Medulla oblongata (tissue), 1 donor: ENCODE data around the gene BRI3.

Experiments used
- DNase-seq: peaks from one replicate; pipeline ENCODE4 v3.0.0-alpha.2; 2015; ENCODE audit errors: extremely low spot score

The BRI3 gene

GRCh38 chr7:98286701-98287485, 5.4 kb downstream of the BRI3 start:
- no peak for DNase-seq

GRCh38 chr7:98287486-98287959, 6.0 kb downstream of the BRI3 start:
- DNase-seq, result no peak

GRCh38 chr7:98288064-98288823, 6.8 kb downstream of the BRI3 start:
- DNase-seq, result no peak

- no peak for DNase-seq
Observed at GRCh38 chr7:98289333-98289875, 7.9 kb downstream of the BRI3 start.

- no peak for DNase-seq
Observed at GRCh38 chr7:98291717-98292116, 10.2 kb downstream of the BRI3 start.

- no peak for DNase-seq
Observed at GRCh38 chr7:98293265-98293664, 11.8 kb downstream of the BRI3 start.

GRCh38 chr7:98293746-98294145, 12.3 kb downstream of the BRI3 start:
- no peak for DNase-seq

- no peak for DNase-seq
Observed at GRCh38 chr7:98294326-98294725, 12.8 kb downstream of the BRI3 start.

GRCh38 chr7:98294798-98295382, 13.4 kb downstream of the BRI3 start:
- DNase-seq, result no peak

- DNase-seq, result no peak
Observed at GRCh38 chr7:98295467-98296192, 14.1 kb downstream of the BRI3 start.

GRCh38 chr7:98296833-98297232, 15.3 kb downstream of the BRI3 start:
- no peak for DNase-seq

GRCh38 chr7:98297626-98298286, 16.3 kb downstream of the BRI3 start:
- DNase-seq, result no peak

GRCh38 chr7:98300595-98301372, 19.3 kb downstream of the BRI3 start:
- DNase-seq, result no peak

GRCh38 chr7:98301693-98302470, 20.4 kb downstream of the BRI3 start:
- DNase-seq, result no peak

GRCh38 chr7:98303176-98303865, 21.8 kb downstream of the BRI3 start:
- DNase-seq, result no peak

GRCh38 chr7:98303906-98304305, 22.4 kb downstream of the BRI3 start:
- DNase-seq, result no peak

- no peak for DNase-seq
Observed at GRCh38 chr7:98305951-98306535, 24.6 kb downstream of the BRI3 start.

- no peak for DNase-seq
Observed at GRCh38 chr7:98307971-98308466, 26.5 kb downstream of the BRI3 start.
